Panc1 (cell line): ENCODE data around the gene NFKB1.

Source experiments
- CTCF ChIP-seq: fragments of 450-650 bp; IDR thresholded peaks from 2 replicates; pipeline ENCODE4 v1.5.1; 2017; ENCODE audit warnings: mild to moderate bottlenecking
- REST ChIP-seq, 2 experiments: IDR thresholded peaks; 2 replicates each; pipeline ENCODE4 v1.6.1; 2011 to 2012; ENCODE audit warnings: low read depth in 2 of 2, control low read depth in 1 of 2, low read length in 1 of 2, mild to moderate bottlenecking in 1 of 2, moderate library complexity in 1 of 2; ENCODE audit not compliant: insufficient read depth in 1 of 2

- TF ChIP-seq REST (IDR thresholded peaks at IDR 0.05; ENCODE audit: insufficient read depth in 1 of 2, low read depth in 2 of 2, low read length in 1 of 2) (no peak), CTCF (no peak)
Observed at GRCh38 chr4:102493794-102494193, 7.4 kb upstream of the NFKB1 start.
